Measurements from ENCODE around the gene LPA.
"Not testable (repeated sequence)": the region's sequence is repeated elsewhere in the genome, so short reads cannot be mapped to it uniquely, and the experiment has no call there.

- not testable (repeated sequence) for TF ChIP-seq CTCF (IDR thresholded peaks at IDR 0.05; ENCODE audit: insufficient read depth, low read depth, low read length); EZH2 (IDR thresholded peaks at IDR 0.05; ENCODE audit: insufficient read depth, low read length)
Measured at GRCh38 chr6:160529524-160529923, 134.6 kb downstream of the LPA start.

All from astrocyte (in vitro differentiated cells and primary cell).